ENCODE data around the gene BPIFB2.

BPIFB2 gene

GRCh38 chr20:32986331-32986966 lies 21.1 kb upstream of the BPIFB2 start:
- no peak for DNase-seq

DNA sequence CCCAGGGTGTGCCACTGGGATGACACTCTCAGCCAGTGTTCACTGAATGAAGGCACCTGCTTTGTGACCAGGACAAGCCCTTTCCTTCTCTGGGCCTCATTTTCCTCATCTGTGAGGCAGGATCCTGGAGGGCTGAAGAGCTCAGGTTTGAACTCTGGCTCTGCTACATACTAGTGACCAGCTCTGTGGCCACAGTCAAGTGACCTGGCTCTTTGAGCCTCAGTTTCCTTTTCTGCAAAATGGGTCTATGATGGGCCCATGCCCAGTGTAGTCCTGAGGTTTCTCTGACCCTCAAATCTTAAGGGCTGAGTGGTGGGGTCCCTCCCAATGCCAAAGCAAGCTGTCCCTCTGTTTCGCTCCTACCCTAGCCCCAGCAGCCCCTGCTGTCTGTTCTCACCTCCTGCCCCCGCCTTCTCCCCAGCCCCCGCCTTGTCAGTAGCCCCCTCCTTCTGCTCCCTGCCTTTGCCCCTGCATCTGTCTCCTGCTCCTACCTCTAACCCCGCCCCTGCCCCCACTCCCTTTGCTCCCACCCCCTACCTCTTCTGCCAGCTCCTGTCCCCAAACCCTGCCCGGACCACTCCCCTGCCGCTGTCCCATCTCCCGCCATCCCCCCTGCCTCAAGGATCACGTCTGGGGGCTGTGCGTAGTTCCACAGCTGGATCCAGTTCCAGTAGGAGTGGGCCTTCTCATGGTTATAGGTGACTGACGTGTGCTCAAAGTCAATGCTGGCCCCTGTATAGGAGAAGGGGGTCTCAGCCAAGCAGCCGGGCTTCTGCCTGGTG lies 20.3 kb upstream of the BPIFB2 start:
- no peak for DNase-seq

GRCh38 chr20:32988008-32988407 lies 19.5 kb upstream of the BPIFB2 start:
- no peak for DNase-seq

DNA sequence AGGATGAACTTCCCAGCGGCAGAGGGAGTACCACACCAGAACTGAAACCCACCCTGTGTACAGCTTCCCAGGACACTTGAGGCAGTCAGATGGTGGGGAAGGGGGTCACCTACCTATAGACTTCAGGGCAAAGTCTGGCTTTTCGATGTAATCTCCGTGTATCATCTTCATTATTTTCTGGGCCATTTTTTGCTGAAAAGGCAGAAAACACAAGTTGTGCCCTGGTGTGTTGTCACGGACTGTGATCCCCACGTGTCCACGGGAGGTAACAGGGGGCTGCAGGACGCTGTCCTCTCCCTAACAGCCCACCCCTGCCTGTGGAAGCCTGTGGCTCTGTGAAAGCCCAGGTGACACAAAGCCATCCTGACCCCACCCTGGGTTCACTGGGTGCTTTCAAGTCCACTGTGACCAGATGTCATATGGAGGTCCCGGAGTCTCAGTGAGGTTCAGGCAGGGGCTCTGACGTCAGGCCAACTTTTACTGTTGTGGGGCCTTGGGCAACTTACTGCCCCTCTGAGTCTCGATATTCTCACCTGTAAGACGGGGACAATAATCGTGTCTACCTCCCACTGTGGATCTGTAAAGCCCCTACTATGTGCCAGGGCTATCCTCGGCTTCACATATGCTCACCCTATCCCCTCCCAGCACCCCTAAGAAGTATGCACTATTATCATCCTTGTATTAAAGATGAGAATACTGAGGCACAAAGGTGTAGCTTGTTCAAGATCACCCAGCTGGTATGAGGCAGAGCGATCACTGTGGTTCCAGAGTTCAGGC lies 17.8 kb upstream of the BPIFB2 start:
- no peak for DNase-seq

GRCh38 chr20:32990426-32990825 lies 17.1 kb upstream of the BPIFB2 start:
- DNase-seq: no peak

- no peak for DNase-seq
Measured at GRCh38 chr20:32991383-32991782, 16.1 kb upstream of the BPIFB2 start.

- DNase-seq: no peak
Measured at GRCh38 chr20:32991792-32992641, 15.5 kb upstream of the BPIFB2 start.

- no peak for DNase-seq
Measured at GRCh38 chr20:32993496-32994050, 13.9 kb upstream of the BPIFB2 start.

GRCh38 chr20:32995802-32996201 lies 11.7 kb upstream of the BPIFB2 start:
- DNase-seq: no peak

DNA sequence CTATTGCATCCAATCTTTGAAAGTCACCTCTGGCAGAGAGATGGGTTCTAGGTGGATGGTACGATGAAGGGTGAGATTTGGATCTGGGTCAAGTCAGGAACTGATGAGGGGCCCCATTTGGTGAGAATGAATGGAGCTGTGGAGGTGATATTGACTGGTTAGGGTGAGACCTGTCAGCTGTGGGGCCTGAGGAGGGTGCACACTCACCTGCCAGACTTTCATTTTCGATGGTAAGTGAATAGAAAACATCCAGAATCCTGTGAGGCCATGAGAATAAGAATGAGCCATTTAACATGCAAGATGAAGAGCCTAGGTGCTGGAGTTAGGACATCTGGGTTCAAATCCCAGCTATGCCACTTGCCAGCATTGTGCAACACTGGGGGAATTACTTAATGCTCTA lies 10.1 kb upstream of the BPIFB2 start:
- no peak for DNase-seq

- no peak for DNase-seq
Measured at GRCh38 chr20:32999603-33000250, 7.8 kb upstream of the BPIFB2 start.

- DNase-seq: no peak
Measured at GRCh38 chr20:33000802-33001466, 6.6 kb upstream of the BPIFB2 start.

- no peak for DNase-seq
Measured at GRCh38 chr20:33002087-33002808, 5.3 kb upstream of the BPIFB2 start.

- DNase-seq: no peak
Measured at GRCh38 chr20:33004141-33004751, 3.3 kb upstream of the BPIFB2 start, which contains the start of gene SUN5. TSS of gene SUN5 (minus strand) at chr20:33004433. CDS start at chr20:33004340, 93 bp downstream.

DNA sequence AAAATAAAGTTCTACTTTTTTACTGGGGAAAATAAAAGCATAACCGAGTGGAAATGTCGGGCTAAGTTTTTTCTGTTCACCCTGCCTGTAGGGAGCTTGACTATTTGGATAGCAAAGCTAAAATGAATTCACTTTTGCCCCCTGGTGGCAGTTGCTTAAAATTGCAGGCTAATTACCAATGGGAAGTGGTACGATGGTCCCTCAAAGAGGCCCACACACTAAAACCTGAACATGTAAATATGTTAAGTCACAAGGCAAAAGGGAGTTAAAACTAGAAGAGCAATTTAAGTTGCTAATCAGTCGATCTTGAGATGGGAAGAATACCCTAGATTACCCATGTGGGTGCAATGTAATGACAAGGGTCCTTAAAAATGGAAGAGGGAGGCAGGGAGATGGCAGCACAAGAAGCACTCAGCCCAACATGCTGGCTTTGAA lies 2.4 kb upstream of the BPIFB2 start:
- no peak for DNase-seq

DNA sequence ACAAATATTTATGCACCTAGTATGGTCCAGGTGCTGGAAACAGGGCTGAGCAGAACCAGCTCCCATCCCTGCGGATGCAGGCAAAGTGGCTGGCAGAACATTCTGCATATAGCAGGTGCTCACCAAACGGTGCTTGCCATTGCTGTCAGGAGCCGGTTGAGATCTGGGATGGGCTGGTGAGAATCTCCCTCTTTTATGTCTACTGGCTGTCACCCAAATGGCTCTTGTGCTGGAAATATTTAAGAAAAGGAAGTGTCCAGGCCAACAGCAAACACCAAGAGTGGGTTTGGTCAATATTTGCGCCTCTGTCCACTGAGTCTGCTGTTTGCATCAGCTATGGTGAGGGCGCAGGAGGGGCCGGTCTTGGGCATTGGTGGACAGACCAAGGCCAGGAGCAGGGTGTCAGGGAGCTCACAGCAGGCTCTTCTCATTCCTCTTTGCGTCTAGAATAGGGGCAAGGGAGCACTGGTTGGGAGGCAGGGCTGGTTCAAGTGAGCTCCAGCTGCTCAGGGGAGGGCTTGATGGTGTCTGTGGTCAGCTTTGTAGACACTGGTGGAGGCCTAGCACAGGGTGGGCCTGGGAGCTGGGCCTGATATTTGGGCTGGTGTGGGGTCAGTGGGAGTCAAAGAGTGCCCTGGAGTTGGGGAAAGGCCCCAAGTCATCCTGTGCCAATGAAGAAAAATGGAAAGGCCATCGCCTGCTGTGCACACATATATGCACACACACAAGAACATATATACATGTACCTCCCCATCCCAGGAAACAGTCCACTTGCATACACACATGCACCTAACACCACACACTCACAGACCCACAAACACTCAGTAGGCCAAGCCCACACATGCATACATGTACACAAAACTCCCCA lies 1.4 kb upstream of the BPIFB2 start:
- no peak for DNase-seq

DNA sequence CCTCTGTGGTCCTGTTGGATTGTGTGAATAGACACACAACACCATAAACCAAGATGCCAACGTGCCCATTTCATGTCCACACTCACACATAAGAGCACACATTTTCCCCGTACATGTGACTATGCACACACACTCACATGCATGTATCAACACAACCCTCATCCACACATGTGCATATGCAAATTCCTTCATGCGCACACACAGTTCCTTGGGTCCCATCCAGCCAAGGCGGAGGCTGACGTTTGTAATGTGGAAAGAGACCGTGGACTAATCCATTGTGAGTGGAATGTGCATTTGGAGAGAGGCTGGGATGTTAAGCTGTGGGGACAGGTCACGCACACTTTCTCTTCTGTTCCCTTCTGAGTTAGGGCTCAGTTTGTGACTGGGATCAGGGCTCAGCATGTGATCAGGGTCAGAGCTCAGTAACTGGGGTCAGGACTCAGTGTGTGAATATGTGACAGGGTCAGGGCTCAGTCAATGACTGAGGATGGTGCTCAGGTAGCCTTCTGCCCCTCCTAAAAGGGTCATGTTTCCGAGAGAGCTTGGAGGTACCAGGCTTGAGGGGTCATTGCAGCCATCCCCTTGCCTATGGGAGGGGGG lies 628 bp upstream of the BPIFB2 start:
- DNase-seq: no peak

DNA sequence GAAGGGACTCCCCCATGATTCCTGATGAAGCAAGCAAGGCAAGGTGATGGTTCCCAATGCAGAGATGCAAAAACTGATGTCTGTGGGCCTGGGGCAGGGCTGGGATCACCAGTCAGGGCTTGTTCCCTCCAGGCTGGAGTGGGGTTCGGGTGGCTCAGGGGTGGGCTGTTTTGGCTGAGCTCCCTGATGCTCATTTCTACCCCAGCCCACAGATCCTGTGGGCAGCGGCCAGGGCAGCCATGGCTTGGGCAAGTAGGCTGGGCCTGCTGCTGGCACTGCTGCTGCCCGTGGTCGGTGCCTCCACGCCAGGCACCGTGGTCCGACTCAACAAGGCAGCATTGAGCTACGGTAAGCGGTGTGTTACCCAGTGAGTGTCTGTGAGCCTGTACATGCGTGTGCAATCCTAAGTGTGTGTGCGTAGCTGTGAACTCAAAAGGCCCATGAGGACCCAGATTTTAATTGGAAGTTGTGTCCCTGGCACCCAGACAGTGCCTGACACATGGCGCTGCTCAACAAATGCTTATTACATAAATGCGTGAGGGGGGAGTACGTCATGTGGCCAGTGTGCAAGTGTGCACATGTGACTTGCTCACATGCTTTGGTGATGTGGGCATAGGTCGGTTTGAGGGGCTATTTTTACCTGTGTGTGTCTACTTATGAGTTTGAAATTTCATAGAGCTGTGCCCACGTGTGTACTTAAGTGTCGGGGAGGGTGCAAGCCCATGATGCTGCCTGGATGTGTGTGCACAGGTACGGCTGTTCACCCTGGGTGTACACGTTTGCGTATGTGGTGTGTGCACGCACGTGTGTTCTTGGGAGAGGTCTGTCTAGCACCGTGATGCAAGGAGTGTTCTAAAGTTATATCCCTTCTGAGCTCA lies 1.1 kb downstream of the BPIFB2 start:
- DNase-seq: no peak
